Osteocyte (in vitro differentiated cells): ENCODE data around the gene RBMS3. TPM values are rescaled to one million over a fixed set of nuclear protein-coding genes. Genes with fewer than 3 reads are reported as not detected.

Experiments
- DNase-seq: peaks from one replicate; pipeline ENCODE4 v3.0.0; 2021; ENCODE audit warnings: mixed read lengths; ENCODE audit not compliant: unreplicated experiment; ENCODE audit errors: extremely low spot score
- H3K27ac Mint-ChIP-seq: one replicate; pipeline ENCODE4 v1.8.0; 2021; ENCODE audit warnings: mild to moderate bottlenecking, mixed read lengths; ENCODE audit not compliant: unreplicated experiment
- H3K27me3 Mint-ChIP-seq: one replicate; pipeline ENCODE4 v1.8.0; 2021; ENCODE audit warnings: mixed read lengths; ENCODE audit not compliant: unreplicated experiment
- H3K36me3 Mint-ChIP-seq: one replicate; pipeline ENCODE4 v1.8.0; 2021; ENCODE audit warnings: mixed read lengths; ENCODE audit not compliant: unreplicated experiment
- H3K4me1 Mint-ChIP-seq: one replicate; pipeline ENCODE4 v1.8.0; 2021; ENCODE audit warnings: mixed read lengths; ENCODE audit not compliant: unreplicated experiment
- H3K4me3 Mint-ChIP-seq: one replicate; pipeline ENCODE4 v1.8.0; 2021; ENCODE audit warnings: mild to moderate bottlenecking, moderate library complexity, mixed read lengths; ENCODE audit not compliant: unreplicated experiment
- H3K9me3 Mint-ChIP-seq: one replicate; pipeline ENCODE4 v1.8.0; 2021; ENCODE audit warnings: mixed read lengths; ENCODE audit not compliant: unreplicated experiment
- total RNA-seq: library from RNA; stranded (reverse); gene quantifications from 2 replicates; pipeline ENCODE4 v1.2.1, GENCODE V29; 2021
- TF ChIP-seq, protein P1 (sequence below): fragments of 200-600 bp; sonication (generic); IDR thresholded peaks from 2 replicates; pipeline ENCODE4 v1.5.0; 2021; ENCODE audit warnings: antibody characterized with exemption, mild to moderate bottlenecking, moderate library complexity

Gene RBMS3
- total RNA-seq, 1 donor from 2014 or later: 64.2 TPM

DNA sequence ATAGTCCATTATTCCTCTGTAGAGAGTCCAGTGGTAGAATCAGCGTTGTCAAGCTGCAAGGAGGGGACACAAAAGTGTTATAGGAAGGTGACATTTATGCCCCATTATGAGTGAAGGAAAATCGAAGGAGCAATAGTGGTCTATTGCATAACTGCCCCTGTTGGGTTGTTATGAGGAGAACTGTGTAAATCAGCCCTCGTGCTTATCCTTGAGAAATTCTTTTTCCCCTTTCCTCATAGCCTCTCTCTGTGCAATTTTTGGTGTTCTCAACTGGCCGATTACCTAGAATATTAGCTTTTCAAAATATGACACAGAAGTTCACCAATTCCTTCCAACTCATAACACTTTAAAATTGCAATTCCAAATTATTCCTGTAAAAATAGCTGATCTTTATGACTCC is 286.6 kb downstream of the RBMS3 start:
- Mint-ChIP-seq H3K27ac (no peak overlapping the region), H3K27me3 (no peaks in the 10 kb centered on the region), H3K36me3 (peaks cover 5% of the 10 kb centered on the region), H3K4me3 (no peak overlapping the region), H3K4me1 (peaks cover 20% of the 10 kb centered on the region), H3K9me3 (peaks cover 16% of the 10 kb centered on the region)
- no peak for DNase-seq
- TF ChIP-seq, protein P1, sequence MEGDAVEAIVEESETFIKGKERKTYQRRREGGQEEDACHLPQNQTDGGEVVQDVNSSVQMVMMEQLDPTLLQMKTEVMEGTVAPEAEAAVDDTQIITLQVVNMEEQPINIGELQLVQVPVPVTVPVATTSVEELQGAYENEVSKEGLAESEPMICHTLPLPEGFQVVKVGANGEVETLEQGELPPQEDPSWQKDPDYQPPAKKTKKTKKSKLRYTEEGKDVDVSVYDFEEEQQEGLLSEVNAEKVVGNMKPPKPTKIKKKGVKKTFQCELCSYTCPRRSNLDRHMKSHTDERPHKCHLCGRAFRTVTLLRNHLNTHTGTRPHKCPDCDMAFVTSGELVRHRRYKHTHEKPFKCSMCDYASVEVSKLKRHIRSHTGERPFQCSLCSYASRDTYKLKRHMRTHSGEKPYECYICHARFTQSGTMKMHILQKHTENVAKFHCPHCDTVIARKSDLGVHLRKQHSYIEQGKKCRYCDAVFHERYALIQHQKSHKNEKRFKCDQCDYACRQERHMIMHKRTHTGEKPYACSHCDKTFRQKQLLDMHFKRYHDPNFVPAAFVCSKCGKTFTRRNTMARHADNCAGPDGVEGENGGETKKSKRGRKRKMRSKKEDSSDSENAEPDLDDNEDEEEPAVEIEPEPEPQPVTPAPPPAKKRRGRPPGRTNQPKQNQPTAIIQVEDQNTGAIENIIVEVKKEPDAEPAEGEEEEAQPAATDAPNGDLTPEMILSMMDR: no peak

DNA sequence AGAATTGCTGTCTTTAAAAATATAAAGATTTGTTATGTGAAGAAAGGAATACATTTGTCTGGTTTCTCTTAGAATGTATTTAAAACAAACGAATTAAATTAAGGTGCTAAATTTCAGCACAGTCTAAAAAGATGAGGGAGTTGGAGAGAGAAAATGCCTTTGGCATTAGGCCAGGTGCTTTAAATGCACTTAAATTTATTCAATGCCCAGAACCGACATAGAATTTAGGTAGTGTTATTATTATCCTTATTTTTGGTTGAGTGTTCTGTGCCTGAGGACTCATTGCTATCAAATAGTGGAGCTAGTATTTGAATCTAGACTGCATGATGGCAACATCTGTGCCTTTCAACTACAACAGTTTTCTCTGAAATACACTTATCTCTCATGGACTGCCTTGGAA is 287.5 kb downstream of the RBMS3 start:
- no peak overlapping the region for H3K27ac Mint-ChIP-seq
- no peaks in the 10 kb centered on the region for H3K27me3 Mint-ChIP-seq
- H3K4me1 Mint-ChIP-seq: peaks cover 20% of the 10 kb centered on the region
- peaks cover 20% of the 10 kb centered on the region for H3K9me3 Mint-ChIP-seq
- no peak overlapping the region for H3K4me3 Mint-ChIP-seq
- no peak for DNase-seq
- TF ChIP-seq, protein P1: no peak
- peaks cover 6% of the 10 kb centered on the region for H3K36me3 Mint-ChIP-seq

DNA sequence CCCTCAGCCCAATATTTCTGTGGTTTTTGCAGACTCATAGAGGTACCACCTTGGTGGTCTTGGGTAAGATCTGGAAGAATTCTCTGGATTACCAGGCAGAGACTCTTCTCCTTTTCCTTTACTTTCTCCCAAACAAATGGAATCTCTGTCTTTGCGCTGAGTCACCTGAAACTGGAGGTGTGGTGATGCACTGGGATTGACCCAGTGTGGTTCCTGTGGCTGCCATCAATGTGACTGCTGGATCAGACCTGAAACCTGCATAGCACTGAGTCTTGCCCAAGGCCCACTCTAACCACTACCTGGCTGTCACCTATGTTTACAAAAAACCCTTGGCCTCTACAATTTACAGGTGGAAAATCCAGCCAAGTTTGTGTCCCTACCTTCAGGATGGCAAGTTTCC is 295.3 kb downstream of the RBMS3 start:
- TF ChIP-seq, protein P1: no peak
- H3K36me3 Mint-ChIP-seq: peaks cover 9% of the 10 kb centered on the region
- no peak overlapping the region for H3K27ac Mint-ChIP-seq
- no peaks in the 10 kb centered on the region for H3K27me3 Mint-ChIP-seq
- H3K4me1 Mint-ChIP-seq: peaks cover 6% of the 10 kb centered on the region
- no peak overlapping the region for H3K4me3 Mint-ChIP-seq
- no peak for DNase-seq
- peaks cover 15% of the 10 kb centered on the region for H3K9me3 Mint-ChIP-seq

DNA sequence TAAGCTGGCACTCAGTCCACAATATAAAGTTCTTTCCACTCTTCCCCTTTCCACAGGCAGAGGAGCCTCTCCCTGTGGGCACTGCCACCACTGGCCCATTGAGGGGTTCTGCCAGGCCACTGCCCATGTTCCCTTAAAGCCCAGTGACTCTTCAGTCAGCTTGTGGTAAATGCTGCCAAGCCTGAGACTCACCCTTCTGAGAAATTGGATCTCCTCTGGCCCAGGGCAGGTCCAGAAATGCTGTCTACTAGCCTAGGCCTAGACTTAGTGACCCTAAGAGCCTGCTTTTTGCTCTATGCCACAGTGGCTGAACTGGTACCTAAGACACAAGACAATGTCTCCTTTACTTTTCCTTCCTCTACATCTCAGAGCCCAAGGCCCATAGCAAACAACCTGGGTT is 295.8 kb downstream of the RBMS3 start:
- no peak overlapping the region for H3K4me3 Mint-ChIP-seq
- no peak overlapping the region for H3K27ac Mint-ChIP-seq
- TF ChIP-seq, protein P1: no peak
- H3K9me3 Mint-ChIP-seq: peaks cover 10% of the 10 kb centered on the region
- H3K4me1 Mint-ChIP-seq: peaks cover 6% of the 10 kb centered on the region
- peaks cover 9% of the 10 kb centered on the region for H3K36me3 Mint-ChIP-seq
- no peaks in the 10 kb centered on the region for H3K27me3 Mint-ChIP-seq
- no peak for DNase-seq

DNA sequence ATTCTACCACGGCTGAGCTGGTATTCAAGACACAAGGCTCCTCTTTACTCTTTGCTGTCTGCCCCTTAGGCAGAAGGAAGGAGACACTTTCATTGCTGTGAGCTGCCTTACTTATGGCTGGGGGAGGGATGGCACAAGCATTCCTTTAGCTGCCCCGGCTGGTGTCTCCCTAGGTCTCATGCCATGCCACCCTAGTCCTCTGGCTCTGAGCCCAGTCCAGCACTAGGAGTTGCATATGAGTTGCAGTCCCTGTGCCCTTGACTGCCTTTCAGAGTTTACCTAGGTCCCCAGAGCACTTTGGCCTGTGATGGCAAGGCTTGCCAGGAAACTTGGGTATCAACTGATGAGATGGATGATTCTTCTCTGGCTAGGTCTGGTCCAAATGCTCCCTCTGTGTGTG is 296.4 kb downstream of the RBMS3 start:
- peaks cover 5% of the 10 kb centered on the region for H3K36me3 Mint-ChIP-seq
- H3K27ac Mint-ChIP-seq: no peak overlapping the region
- H3K9me3 Mint-ChIP-seq: peaks cover 6% of the 10 kb centered on the region
- no peak for DNase-seq
- H3K27me3 Mint-ChIP-seq: no peaks in the 10 kb centered on the region
- H3K4me1 Mint-ChIP-seq: peaks cover 6% of the 10 kb centered on the region
- TF ChIP-seq, protein P1: no peak
- H3K4me3 Mint-ChIP-seq: no peak overlapping the region
